Stomach (tissue), 4 donors: ENCODE results near the gene RSU1.

Experiments used
- CTCF ChIP-seq, 7 experiments: fragments of 450-650 bp in 4 of 7; fragments of 200-600 bp in 3 of 7; sonication (generic) in 3 of 7; IDR thresholded peaks; one replicate each; pipeline ENCODE4 v1.5.1; 2016 to 2019; ENCODE audit warnings: antibody characterized with exemption in 7 of 7, control low read depth in 2 of 7, mild to moderate bottlenecking in 1 of 7
- POLR2A ChIP-seq, 4 donors: fragments of 450-650 bp; IDR thresholded peaks; one replicate each; pipeline ENCODE4 v1.6.1; 2016; ENCODE audit warnings: antibody characterized with exemption in 4 of 4, control low read depth in 2 of 4, mild to moderate bottlenecking in 1 of 4, moderate library complexity in 1 of 4

- no peak for TF ChIP-seq CTCF (IDR thresholded peaks at IDR 0.05)
- TF ChIP-seq POLR2A (IDR thresholded peaks at IDR 0.05) = no peak
Measured at GRCh38 chr10:16828701-16829175, 11.5 kb upstream of the RSU1 start.
